ENCODE data around the gene SLC35G6. TPM values are rescaled to one million over a fixed set of nuclear protein-coding genes. Genes with fewer than 3 reads are reported as not detected.

The SLC35G6 gene
- total RNA-seq, 2 experiments from 2014 or later = not detected

DNA sequence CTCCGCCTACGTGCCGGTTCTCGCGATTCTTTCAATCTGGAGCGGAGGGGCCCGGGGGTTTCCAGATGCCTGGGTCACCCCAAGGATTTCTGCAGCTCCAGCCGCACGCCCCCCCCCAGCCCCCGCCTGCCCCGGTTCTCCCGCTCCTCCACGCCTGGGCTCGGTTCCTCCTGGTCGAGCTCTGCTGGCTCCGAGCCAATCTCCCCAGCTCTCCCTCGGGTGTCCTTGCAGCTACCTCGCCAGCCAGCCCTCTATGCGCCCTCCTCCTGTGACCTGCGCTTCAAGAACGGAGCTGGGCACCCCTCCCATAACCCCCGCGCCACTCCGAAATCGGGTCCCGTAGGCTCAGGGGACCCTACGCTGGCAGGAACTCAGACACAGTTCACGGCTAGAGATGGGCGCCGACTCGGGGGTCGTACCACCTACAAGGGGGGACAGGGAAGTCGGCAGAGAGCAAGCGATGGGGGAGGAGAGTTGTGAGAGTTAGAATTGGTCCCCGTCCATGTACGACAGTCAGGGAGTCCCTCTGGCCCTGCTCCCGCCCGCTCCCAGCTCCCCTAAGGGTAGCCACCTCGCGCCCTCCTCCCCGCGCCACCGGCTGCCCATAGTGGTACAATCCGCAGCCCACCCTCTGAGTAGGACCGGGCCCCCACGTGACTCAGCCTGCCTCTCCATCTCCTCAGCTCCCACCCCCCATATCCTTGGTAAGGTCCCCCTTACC, 41.0 kb upstream of the SLC35G6 start:
- POLR2A ChIA-PET = interaction anchor here (0.6 to 1.0 kb wide), 4 partner anchors 15 to 512 kb away, joined by 3 read pairs; no protein-coding TSS in a partner anchor
- ATAC-seq (no peak), DNase-seq (peak; percentile 77)
- H3K4me3 Mint-ChIP-seq = peak overlapping the region; percentile 79
- intact Hi-C loops (cut with DNase I, micrococcal nuclease) = loop anchor here in 1 of 2 experiments (2.0 kb wide), 1 partner anchor 37 kb away; no protein-coding TSS in a partner anchor
- no peaks in the 10 kb centered on the region for H3K9me3 Mint-ChIP-seq (ENCODE audit: low read depth)
- H3K4me1 Mint-ChIP-seq = peaks cover 37% of the 10 kb centered on the region
- peak overlapping the region; percentile 45 for H3K27ac Mint-ChIP-seq
- CTCF ChIA-PET = interaction anchor here (0.5 to 2.8 kb wide), 10 partner anchors 13 to 428 kb away, joined by 3 to 10 read pairs (median 4); partner anchors contain the start of genes SENP3 and WRAP53
- H3K27me3 Mint-ChIP-seq = peaks cover 36% of the 10 kb centered on the region
- H3K36me3 Mint-ChIP-seq (ENCODE audit: low read depth) = peaks cover 13% of the 10 kb centered on the region

DNA sequence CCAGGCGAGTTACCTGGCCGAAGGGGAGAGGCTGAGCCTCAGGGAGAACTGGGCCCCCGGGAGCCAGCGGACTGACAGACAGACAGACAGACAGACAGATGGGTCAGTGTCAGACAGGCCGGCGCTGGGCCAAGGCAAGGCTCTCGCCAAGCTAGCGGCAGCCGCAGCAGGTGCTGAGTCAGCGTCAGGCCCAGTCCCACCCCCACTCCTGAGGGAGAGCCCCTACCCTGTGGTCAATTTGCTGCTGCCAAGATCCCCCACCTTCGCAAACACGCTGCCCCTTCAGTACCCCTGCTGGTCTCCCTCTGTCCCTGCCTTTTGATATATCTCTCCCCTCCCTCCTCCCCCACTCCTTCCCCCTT, 40.4 kb upstream of the SLC35G6 start:
- H3K27ac Mint-ChIP-seq = no peak overlapping the region
- CTCF ChIA-PET = interaction anchor here (0.6 to 2.8 kb wide), 8 partner anchors 13 to 233 kb away, joined by 3 to 10 read pairs (median 3); partner anchors contain the start of genes SENP3 and SLC35G6
- intact Hi-C loops (cut with DNase I, micrococcal nuclease) = loop anchor here in 1 of 2 experiments (2.0 kb wide), 1 partner anchor 36 kb away; no protein-coding TSS in a partner anchor

DNA sequence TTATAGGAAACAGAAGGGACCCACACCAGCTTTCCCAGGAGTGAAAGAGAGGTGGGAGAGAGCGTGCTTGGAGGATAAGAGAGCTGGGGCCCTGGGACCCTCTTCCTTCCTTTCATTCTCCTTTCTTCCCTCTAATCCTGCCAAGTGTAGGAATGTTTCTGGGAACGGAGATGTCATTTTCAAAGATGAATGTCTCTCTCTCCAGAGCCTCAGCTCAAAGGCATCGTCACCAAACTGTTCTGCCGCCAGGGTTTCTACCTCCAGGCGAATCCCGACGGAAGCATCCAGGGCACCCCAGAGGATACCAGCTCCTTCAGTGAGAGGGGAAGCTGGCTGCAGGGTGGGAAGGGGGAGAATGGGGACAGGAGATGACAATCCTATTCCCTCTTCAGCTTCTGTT, 40.0 kb upstream of the SLC35G6 start:
- DNase-seq = no peak
- H3K4me1 Mint-ChIP-seq = peaks cover 44% of the 10 kb centered on the region
- intact Hi-C loops (cut with DNase I, micrococcal nuclease) = loop anchor here in 1 of 2 experiments (2.0 kb wide), 1 partner anchor 36 kb away; no protein-coding TSS in a partner anchor
- H3K27me3 Mint-ChIP-seq = peaks cover 44% of the 10 kb centered on the region
- POLR2A ChIA-PET = interaction anchor here (0.7 to 1.0 kb wide), 4 partner anchors 37 to 401 kb away, joined by 3 read pairs; partner anchors contain the start of gene POLR2A
- ATAC-seq = no peak
- H3K9me3 Mint-ChIP-seq (ENCODE audit: low read depth) = no peaks in the 10 kb centered on the region
- no peak overlapping the region for H3K4me3 Mint-ChIP-seq
- CTCF ChIA-PET = interaction anchor here (0.6 to 2.8 kb wide), 8 partner anchors 12 to 120 kb away, joined by 3 to 10 read pairs (median 4); partner anchors contain the start of genes NEURL4, SENP3 and SLC35G6
- H3K36me3 Mint-ChIP-seq (ENCODE audit: low read depth) = peaks cover 13% of the 10 kb centered on the region
- no peak overlapping the region for H3K27ac Mint-ChIP-seq

More for the DNA sequence above, 40.4 kb upstream of the SLC35G6 start:
- Mint-ChIP-seq H3K36me3 (ENCODE audit: low read depth) (peaks cover 13% of the 10 kb centered on the region), H3K4me1 (peaks cover 43% of the 10 kb centered on the region), H3K4me3 (peak overlapping the region; percentile 79), H3K9me3 (ENCODE audit: low read depth) (no peaks in the 10 kb centered on the region), H3K27me3 (peaks cover 41% of the 10 kb centered on the region)
- no peak for ATAC-seq
- peak; percentile 62 for DNase-seq
- POLR2A ChIA-PET = interaction anchor here (0.7 to 1.0 kb wide), 4 partner anchors 14 to 402 kb away, joined by 3 read pairs; no protein-coding TSS in a partner anchor

DNA sequence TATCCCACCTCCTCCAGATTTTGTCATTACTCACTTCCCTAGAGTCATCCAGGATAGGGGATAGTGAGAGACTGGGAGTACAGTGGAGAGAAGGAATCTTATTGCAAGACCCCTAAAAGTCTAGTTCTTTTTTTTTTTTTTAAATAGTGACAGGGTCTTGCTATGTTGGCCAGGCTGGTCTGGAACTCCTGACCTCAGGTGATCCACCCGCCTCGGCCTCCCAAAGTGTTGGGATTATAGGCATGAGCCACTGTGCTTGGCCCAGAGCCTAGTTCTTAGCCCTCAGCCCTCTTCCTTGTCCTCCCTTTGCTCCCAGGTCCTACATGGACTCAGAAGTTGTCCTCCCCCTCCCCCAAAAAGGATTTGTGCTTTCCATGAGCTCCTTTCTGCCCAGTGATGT, 39.1 kb upstream of the SLC35G6 start:
- H3K4me1 Mint-ChIP-seq = peaks cover 41% of the 10 kb centered on the region
- CTCF ChIA-PET = interaction anchor here (1.3 to 2.8 kb wide), 3 partner anchors 87 to 119 kb away, joined by 3 to 10 read pairs (median 4); partner anchors contain the start of genes NEURL4 and SENP3
- POLR2A ChIA-PET = interaction anchor here (0.6 to 0.7 kb wide), 3 partner anchors 42 to 70 kb away, joined by 3 to 7 read pairs (median 6); partner anchors contain the start of gene POLR2A
- H3K27me3 Mint-ChIP-seq = peaks cover 49% of the 10 kb centered on the region
- no peak overlapping the region for H3K4me3 Mint-ChIP-seq
- peaks cover 12% of the 10 kb centered on the region for H3K36me3 Mint-ChIP-seq (ENCODE audit: low read depth)
- DNase-seq (no peak), ATAC-seq (no peak)
- H3K9me3 Mint-ChIP-seq (ENCODE audit: low read depth) = no peaks in the 10 kb centered on the region
- intact Hi-C loops (cut with DNase I, micrococcal nuclease) = no loop called here
- no peak overlapping the region for H3K27ac Mint-ChIP-seq

DNA sequence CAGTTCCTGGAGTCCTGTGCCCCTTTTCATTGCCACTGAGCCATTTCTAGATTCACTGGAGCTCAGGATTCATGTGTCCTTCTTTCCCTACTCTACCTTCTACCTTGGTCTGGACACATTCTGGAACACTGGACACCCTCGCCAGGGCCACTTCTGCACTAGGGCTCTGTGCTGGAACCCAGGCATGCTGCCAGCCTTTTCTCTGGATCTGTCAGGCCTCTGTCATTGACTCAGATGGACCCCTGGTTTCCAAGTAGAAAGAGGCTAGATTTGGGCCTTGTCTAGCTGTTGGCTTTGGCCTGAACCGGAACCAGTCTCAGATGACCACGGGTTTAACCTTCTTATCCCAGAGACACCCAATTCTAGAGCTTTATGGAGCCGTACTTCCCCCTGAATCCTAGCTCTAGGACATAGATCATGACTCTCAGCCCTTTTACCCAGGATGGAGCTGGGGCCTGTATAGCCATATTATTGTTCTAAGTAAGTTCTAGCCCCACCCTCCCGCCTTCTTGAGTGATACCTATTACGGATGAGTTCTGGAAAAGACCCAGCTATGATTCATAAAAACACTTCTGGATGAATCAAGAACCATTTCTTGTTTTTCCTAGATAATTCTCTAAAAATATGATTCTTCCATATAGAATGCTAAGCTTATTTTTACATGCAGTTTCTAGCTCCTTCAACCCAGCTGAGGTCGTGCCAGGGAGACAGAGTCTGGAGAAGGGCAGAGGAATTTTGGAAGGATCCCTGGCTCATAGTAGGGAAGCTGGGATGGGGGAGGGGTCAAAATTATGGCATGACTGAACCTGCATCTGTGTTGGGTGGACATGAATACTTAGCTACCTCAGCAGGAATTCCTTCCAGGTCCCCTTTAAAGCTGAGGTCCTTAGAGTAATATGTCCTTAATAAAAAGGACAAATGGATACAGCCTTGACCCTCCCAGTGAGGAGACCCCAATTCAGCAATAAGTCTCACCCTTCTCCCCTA, 37.5 kb upstream of the SLC35G6 start:
- peaks cover 48% of the 10 kb centered on the region for H3K27me3 Mint-ChIP-seq
- H3K27ac Mint-ChIP-seq = no peak overlapping the region
- ChIA-PET CTCF (interaction anchor here (0.7 to 1.7 kb wide), 16 partner anchors 10 to 398 kb away, joined by 3 to 16 read pairs (median 4); partner anchors contain the start of genes PLSCR3, SOX15, TMEM256 and TNFSF13), POLR2A (interaction anchor here (0.7 to 1.1 kb wide), 2 partner anchors 49 to 131 kb away, joined by 3 read pairs; partner anchors contain the start of gene PLSCR3)
- H3K4me3 Mint-ChIP-seq = no peak overlapping the region
- no peaks in the 10 kb centered on the region for H3K9me3 Mint-ChIP-seq (ENCODE audit: low read depth)
- no peak for ATAC-seq
- peaks cover 6% of the 10 kb centered on the region for H3K36me3 Mint-ChIP-seq (ENCODE audit: low read depth)
- H3K4me1 Mint-ChIP-seq = peaks cover 32% of the 10 kb centered on the region
- no peak for DNase-seq
- intact Hi-C loops (cut with DNase I, micrococcal nuclease) = no loop called here

DNA sequence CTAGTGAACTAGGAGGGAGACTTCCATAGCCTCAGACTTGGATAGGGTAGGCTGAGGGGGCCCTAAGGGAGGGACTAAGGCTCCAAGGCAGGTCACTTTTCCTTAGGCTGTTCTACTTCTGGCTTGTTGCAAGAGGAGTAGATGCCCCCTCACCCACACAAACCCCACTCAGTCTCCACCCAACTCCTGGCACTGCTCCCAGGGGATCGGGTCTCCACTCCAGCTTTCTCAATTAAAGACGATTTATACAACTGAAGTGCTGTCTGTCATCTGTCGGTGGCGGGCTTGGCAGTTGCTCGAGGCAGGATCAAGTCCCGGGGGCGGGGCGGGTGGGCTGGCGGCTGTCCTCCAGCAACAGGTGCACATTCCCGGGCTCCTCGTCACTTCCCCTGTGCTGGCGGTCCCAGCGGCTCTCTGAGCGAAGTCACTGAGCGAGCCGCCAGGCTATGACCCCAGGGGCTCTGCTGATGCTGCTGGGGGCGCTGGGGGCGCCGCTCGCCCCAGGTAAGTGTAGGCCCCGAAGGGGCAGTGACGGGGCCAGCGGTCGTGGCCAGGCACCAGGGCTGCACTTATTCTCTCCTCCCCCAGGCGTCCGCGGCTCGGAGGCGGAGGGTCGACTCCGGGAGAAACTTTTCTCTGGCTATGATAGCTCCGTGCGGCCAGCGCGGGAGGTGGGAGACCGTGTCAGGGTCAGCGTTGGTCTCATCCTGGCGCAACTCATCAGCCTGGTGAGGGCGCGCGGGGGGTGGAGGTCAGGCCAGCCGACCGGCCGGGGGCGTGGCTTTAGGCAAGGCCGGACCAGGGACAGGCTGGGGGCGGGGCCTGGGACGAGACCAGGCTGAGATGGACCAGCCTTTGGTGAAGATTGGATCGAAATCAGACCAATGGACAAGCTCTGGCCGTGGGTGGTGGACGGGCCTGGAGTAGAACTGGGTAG, 36.3 kb upstream of the SLC35G6 start, which contains the start of gene CHRNB1:
CHRNB1 (plus strand) TSS at position 380 of the 937 bp plus-strand sequence; CDS start at position 447, 67 bp downstream.
- ChIA-PET POLR2A (interaction anchor here (0.6 to 0.9 kb wide), 3 partner anchors 47 to 132 kb away, joined by 3 read pairs; no protein-coding TSS in a partner anchor), CTCF (interaction anchor here (0.6 to 2.4 kb wide), 16 partner anchors 8 to 399 kb away, joined by 3 to 16 read pairs (median 4); partner anchors contain the start of genes CD68, PLSCR3, SOX15 and TMEM256)
- peaks cover 43% of the 10 kb centered on the region for H3K27me3 Mint-ChIP-seq
- peaks cover 6% of the 10 kb centered on the region for H3K36me3 Mint-ChIP-seq (ENCODE audit: low read depth)
- peak; percentile 6 for ATAC-seq
- H3K9me3 Mint-ChIP-seq (ENCODE audit: low read depth) = no peaks in the 10 kb centered on the region
- H3K27ac Mint-ChIP-seq = no peak within 1 kb of the TSS
- peak; percentile 31 for DNase-seq
- H3K4me1 Mint-ChIP-seq = peaks cover 26% of the 10 kb centered on the region
- intact Hi-C loops (cut with DNase I, micrococcal nuclease) = no loop called here
- H3K4me3 Mint-ChIP-seq = peak within 1 kb of the TSS; percentile 47

DNA sequence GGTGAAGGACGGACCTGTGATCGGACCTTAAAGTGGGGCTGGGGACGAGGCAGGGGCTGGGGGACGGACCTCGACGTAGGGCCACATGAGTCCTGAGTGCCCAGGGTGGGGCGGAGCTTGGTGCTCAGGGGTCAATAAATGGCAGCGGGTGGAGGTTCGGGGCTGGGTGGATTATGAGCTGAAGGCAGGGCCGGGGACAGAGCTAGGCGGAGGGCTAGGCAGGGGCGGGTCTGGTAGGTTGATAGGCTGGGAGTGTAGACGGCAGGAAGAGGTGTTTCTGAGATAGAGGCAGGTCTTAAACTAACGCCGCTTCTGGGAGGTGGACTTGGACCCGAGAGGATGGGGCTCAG, 35.7 kb upstream of the SLC35G6 start:
- intact Hi-C loops (cut with DNase I, micrococcal nuclease) = no loop called here
- Mint-ChIP-seq H3K4me1 (peaks cover 20% of the 10 kb centered on the region), H3K9me3 (ENCODE audit: low read depth) (no peaks in the 10 kb centered on the region), H3K27ac (no peak overlapping the region), H3K4me3 (peak overlapping the region; percentile 47), H3K27me3 (peaks cover 38% of the 10 kb centered on the region), H3K36me3 (ENCODE audit: low read depth) (peaks cover 6% of the 10 kb centered on the region)
- POLR2A ChIA-PET = interaction anchor here (0.9 kb wide), 1 partner anchor 47 kb away, joined by 3 read pairs; no protein-coding TSS in a partner anchor
- peak; percentile 51 for DNase-seq
- CTCF ChIA-PET = interaction anchor here (0.6 to 2.4 kb wide), 7 partner anchors 9 to 400 kb away, joined by 3 to 16 read pairs (median 5); partner anchors contain the start of genes CD68, SOX15 and TP53
- peak; percentile 73 for ATAC-seq

DNA sequence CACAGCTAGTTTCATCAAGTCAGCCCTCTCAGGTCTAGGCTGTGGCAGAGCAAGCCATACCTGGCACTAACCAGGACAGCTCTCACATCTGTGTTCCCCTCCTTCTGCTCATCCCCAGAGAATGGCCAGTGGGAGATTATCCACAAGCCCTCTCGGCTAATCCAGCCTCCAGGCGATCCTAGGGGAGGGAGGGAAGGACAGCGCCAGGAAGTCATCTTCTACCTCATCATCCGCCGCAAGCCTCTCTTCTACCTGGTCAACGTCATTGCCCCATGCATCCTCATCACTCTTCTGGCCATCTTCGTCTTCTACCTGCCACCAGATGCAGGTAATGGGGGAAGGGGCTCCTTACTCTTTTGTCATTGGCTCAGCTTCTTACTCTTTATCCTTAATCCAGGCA, 32.8 kb upstream of the SLC35G6 start:
- CTCF ChIA-PET = interaction anchor here (1.2 kb wide), 1 partner anchor 10 kb away, joined by 3 read pairs; no protein-coding TSS in a partner anchor
- DNase-seq (no peak), ATAC-seq (no peak)
- Mint-ChIP-seq H3K27ac (no peak overlapping the region), H3K27me3 (peaks cover 24% of the 10 kb centered on the region), H3K4me3 (no peak overlapping the region), H3K9me3 (ENCODE audit: low read depth) (no peaks in the 10 kb centered on the region), H3K4me1 (peaks cover 19% of the 10 kb centered on the region), H3K36me3 (ENCODE audit: low read depth) (peaks cover 6% of the 10 kb centered on the region)
- intact Hi-C loops (cut with DNase I, micrococcal nuclease) = no loop called here
- POLR2A ChIA-PET = no interaction called here

DNA sequence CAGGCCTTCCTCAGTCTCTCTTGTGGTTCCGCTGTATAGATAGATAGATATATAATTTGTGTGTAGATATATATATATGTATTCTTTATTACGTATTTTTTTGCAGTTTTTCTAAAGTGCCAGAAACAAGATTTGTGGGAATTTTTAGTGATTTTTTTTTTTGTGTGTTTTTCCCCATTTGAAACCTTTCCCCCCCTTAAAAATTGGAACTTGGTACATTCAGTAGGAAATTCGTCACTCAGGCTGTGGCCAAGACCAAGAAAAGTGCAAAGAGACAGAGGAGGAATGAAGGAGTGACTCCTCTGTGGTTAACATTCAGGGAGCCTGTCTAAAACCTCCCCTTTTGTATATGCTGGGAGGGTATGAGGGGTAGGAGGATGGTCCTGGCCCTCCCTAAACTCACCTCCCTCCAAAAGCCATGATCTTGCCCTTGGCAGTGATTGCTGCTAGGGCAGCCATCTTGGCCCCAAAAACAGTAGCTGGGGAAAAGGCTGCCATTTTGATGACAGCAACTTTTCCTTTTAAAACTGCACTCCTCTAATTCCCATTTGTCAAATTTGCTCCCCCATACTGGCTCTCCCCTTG, 21.2 kb upstream of the SLC35G6 start:
- ChIA-PET POLR2A (interaction anchor here (0.6 kb wide), 1 partner anchor 24 kb away, joined by 3 read pairs; no protein-coding TSS in a partner anchor), CTCF (interaction anchor here (0.6 to 1.1 kb wide), 3 partner anchors 13 to 33 kb away, joined by 3 to 4 read pairs (median 3); no protein-coding TSS in a partner anchor)
- H3K27me3 Mint-ChIP-seq = no peaks in the 10 kb centered on the region
- intact Hi-C loops (cut with DNase I, micrococcal nuclease) = no loop called here
- peaks cover 8% of the 10 kb centered on the region for H3K36me3 Mint-ChIP-seq (ENCODE audit: low read depth)
- peaks cover 11% of the 10 kb centered on the region for H3K4me1 Mint-ChIP-seq
- ATAC-seq (no peak), DNase-seq (no peak)
- H3K27ac Mint-ChIP-seq = no peak overlapping the region
- no peaks in the 10 kb centered on the region for H3K9me3 Mint-ChIP-seq (ENCODE audit: low read depth)
- H3K4me3 Mint-ChIP-seq = no peak overlapping the region

All from activated CD4-positive, alpha-beta T cell treated with anti-CD3 and anti-CD28 coated beads for 36 hours (primary cell).